ENCODE measurements around the gene TMEM101.
"Not testable (repeated sequence)": the region's sequence is repeated elsewhere in the genome, so short reads cannot be mapped to it uniquely, and the experiment has no call there.

The TMEM101 gene

GRCh38 chr17:44037471-44037870 is 22.7 kb upstream of the TMEM101 start:
- no peak overlapping the region for H3K4me3 ChIP-seq (ENCODE audit: low read depth, low read length)
- DNase-seq (ENCODE audit: low read depth), result no peak

GRCh38 chr17:44034688-44035087 is 19.9 kb upstream of the TMEM101 start:
- not testable (repeated sequence) for H3K4me3 ChIP-seq (ENCODE audit: low read depth, low read length); DNase-seq (ENCODE audit: low read depth)

More at GRCh38 chr17:44037471-44037870, 22.7 kb upstream of the TMEM101 start:
- TF ChIP-seq CTCF (conservative IDR thresholded peaks at IDR 0.05; ENCODE audit: low read depth, low read length), result no peak

- no peak overlapping the region for H3K4me3 ChIP-seq (ENCODE audit: low read depth, low read length)
- no peak for TF ChIP-seq CTCF (conservative IDR thresholded peaks at IDR 0.05; ENCODE audit: low read depth, low read length)
- DNase-seq (ENCODE audit: low read depth), result no peak
These were observed 19.2 kb upstream of the TMEM101 start for GRCh38 chr17:44033861-44034408.

- H3K4me3 ChIP-seq (ENCODE audit: low read depth, low read length), result no peak overlapping the region
- no peak for TF ChIP-seq CTCF (conservative IDR thresholded peaks at IDR 0.05; ENCODE audit: low read depth, low read length)
- DNase-seq (ENCODE audit: low read depth), result no peak
These were observed 15.7 kb upstream of the TMEM101 start for GRCh38 chr17:44030482-44030881.

- no peak for DNase-seq (ENCODE audit: low read depth)
- TF ChIP-seq CTCF (conservative IDR thresholded peaks at IDR 0.05; ENCODE audit: low read depth, low read length), result no peak
- no peak overlapping the region for H3K4me3 ChIP-seq (ENCODE audit: low read depth, low read length)
These were observed 15.0 kb upstream of the TMEM101 start for GRCh38 chr17:44029736-44030135.

GRCh38 chr17:44024853-44025252 is 10.1 kb upstream of the TMEM101 start:
- no peak for TF ChIP-seq CTCF (conservative IDR thresholded peaks at IDR 0.05; ENCODE audit: low read depth, low read length)

GRCh38 chr17:44024271-44024663 is 9.5 kb upstream of the TMEM101 start:
- no peak for TF ChIP-seq CTCF (conservative IDR thresholded peaks at IDR 0.05; ENCODE audit: low read depth, low read length)
- no peak for DNase-seq (ENCODE audit: low read depth)
- no peak overlapping the region for H3K4me3 ChIP-seq (ENCODE audit: low read depth, low read length)

More at GRCh38 chr17:44024853-44025252, 10.1 kb upstream of the TMEM101 start:
- no peak overlapping the region for H3K4me3 ChIP-seq (ENCODE audit: low read depth, low read length)
- no peak for DNase-seq (ENCODE audit: low read depth)
